ENCODE measurements around the gene CNOT1.

DNA sequence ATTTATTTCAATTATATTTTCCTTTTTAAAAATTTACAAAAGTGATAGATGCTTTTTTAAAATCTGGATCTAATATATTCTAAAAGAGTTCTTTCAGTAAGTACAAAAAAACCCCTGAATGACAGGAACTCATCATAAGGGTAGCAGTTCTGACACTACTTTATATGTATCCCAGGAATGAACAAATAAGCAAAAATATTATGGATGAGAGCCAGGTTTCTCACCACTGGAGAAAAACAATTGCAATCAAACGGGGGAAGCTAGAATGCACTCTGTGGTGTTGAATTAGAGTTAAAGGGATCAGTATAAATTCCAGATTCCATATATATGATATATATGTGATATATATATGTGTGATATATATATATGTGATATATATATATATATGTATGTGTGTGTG, 152.8 kb downstream of the CNOT1 start:
- TF ChIP-seq, protein P1, sequence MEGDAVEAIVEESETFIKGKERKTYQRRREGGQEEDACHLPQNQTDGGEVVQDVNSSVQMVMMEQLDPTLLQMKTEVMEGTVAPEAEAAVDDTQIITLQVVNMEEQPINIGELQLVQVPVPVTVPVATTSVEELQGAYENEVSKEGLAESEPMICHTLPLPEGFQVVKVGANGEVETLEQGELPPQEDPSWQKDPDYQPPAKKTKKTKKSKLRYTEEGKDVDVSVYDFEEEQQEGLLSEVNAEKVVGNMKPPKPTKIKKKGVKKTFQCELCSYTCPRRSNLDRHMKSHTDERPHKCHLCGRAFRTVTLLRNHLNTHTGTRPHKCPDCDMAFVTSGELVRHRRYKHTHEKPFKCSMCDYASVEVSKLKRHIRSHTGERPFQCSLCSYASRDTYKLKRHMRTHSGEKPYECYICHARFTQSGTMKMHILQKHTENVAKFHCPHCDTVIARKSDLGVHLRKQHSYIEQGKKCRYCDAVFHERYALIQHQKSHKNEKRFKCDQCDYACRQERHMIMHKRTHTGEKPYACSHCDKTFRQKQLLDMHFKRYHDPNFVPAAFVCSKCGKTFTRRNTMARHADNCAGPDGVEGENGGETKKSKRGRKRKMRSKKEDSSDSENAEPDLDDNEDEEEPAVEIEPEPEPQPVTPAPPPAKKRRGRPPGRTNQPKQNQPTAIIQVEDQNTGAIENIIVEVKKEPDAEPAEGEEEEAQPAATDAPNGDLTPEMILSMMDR (IDR thresholded peaks at IDR 0.05; ENCODE audit: low read depth, low read length, poor library complexity, severe bottlenecking) = no peak
- TF ChIP-seq EZH2phosphoT487 (IDR thresholded peaks at IDR 0.05; ENCODE audit: borderline replicate concordance, low read length) = no peak

All from DOHH2 (cell line).